A673 (cell line): ENCODE results near the gene OR2T2. TPM values are rescaled to one million over a fixed set of nuclear protein-coding genes. Genes with fewer than 3 reads are reported as not detected.
"Not testable (repeated sequence)": the region's sequence is repeated elsewhere in the genome, so short reads cannot be mapped to it uniquely, and the experiment has no call there.

Experiments
- BruUV-seq: library from RNA; stranded (reverse); fragments of 400-500 nt; replicated peaks from 2 replicates; lab custom pipeline; 2021; lab: Mats Ljungman, UMichigan
- CTCF ChIA-PET: fragments of 300-600 bp; sonication (Branson Sonifier 250); formaldehyde crosslinking; loops from one replicate; lab custom pipeline; 2022; ENCODE audit warnings: antibody characterized with exemption; lab: Charles Lee
- POLR2A ChIA-PET: fragments of 300-600 bp; sonication (Branson Sonifier 250); formaldehyde crosslinking; loops from one replicate; lab custom pipeline; 2022; ENCODE audit warnings: antibody characterized with exemption; ENCODE audit not compliant: low non-redundant PET; lab: Charles Lee
- DNase-seq: peaks from one replicate; pipeline ENCODE4 v3.0.0-alpha.2; 2015; ENCODE audit warnings: low spot score
- H3K27ac ChIP-seq: fragments of 200-600 bp; sonication (generic); 2 replicates; pipeline ENCODE4 v1.5.1; 2016; ENCODE audit warnings: mixed run types, low read depth, mild to moderate bottlenecking, mixed read lengths, antibody characterized with exemption, low read length; ENCODE audit not compliant: poor library complexity, severe bottlenecking
- H3K27me3 ChIP-seq: fragments of 200-600 bp; sonication (generic); replicated peaks from 2 replicates; pipeline ENCODE4 v1.6.1; 2017; ENCODE audit warnings: mixed run types, low read depth, mild to moderate bottlenecking, mixed read lengths, antibody characterized with exemption, low read length; ENCODE audit not compliant: insufficient read depth, poor library complexity
- H3K36me3 ChIP-seq: fragments of 200-600 bp; sonication (generic); 2 replicates; pipeline ENCODE4 v1.6.1; 2016; ENCODE audit warnings: mixed run types, mild to moderate bottlenecking, mixed read lengths, antibody characterized with exemption, low read length; ENCODE audit not compliant: insufficient read depth, poor library complexity, severe bottlenecking
- H3K4me1 ChIP-seq: fragments of 200-600 bp; sonication (generic); 2 replicates; pipeline ENCODE4 v1.6.1; 2017; ENCODE audit warnings: mixed run types, mild to moderate bottlenecking, mixed read lengths, antibody characterized with exemption, low read length; ENCODE audit not compliant: insufficient read depth, poor library complexity, severe bottlenecking
- H3K4me3 ChIP-seq: fragments of 200-600 bp; sonication (generic); 2 replicates; pipeline ENCODE4 v1.5.1; 2016; ENCODE audit warnings: low read depth, mixed run types, mild to moderate bottlenecking, mixed read lengths, low read length; ENCODE audit not compliant: poor library complexity, severe bottlenecking
- H3K9me3 ChIP-seq: fragments of 200-600 bp; sonication (generic); 2 replicates; pipeline ENCODE4 v1.6.1; 2016; ENCODE audit warnings: mixed run types, low read depth, mild to moderate bottlenecking, mixed read lengths, antibody characterized with exemption, low read length; ENCODE audit not compliant: poor library complexity, severe bottlenecking
- intact Hi-C: fragments of 100-400 bp; cut with micrococcal nuclease; formaldehyde crosslinking; loops from one replicate; pipeline ENCODE4 v1.10.0; 2022; ENCODE audit not compliant: unreplicated experiment
- total RNA-seq: library from RNA; stranded (reverse); gene quantifications from 2 replicates; pipeline ENCODE4 v1.2.3, GENCODE V29; 2021

The OR2T2 gene
- total RNA-seq, 1 experiment from 2014 or later, result not detected

DNA sequence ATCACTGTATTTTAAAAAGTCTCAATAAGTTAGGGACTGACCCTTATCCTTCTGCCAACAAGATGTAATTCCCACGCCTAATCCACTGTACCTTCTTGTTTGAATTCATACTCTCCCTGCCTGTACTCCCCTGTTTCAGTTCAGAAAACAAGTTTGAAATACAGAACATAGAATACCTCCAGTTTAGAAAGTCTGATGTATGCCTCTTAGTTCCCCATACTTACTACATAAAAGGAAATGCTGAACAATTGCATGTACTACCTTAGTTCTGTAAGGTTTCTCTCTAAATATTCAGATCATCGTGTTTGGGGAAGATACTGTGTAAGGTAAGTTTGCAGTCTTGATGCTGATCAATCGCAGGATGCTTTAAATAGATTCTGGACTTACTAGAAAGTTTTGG is 9.1 kb upstream of the OR2T2 start:
- H3K36me3 ChIP-seq, H3K4me3 ChIP-seq, H3K27ac ChIP-seq, H3K4me1 ChIP-seq, H3K27me3 ChIP-seq, POLR2A ChIA-PET, DNase-seq, H3K9me3 ChIP-seq, CTCF ChIA-PET, intact Hi-C loops, BruUV-seq: not testable (repeated sequence)

DNA sequence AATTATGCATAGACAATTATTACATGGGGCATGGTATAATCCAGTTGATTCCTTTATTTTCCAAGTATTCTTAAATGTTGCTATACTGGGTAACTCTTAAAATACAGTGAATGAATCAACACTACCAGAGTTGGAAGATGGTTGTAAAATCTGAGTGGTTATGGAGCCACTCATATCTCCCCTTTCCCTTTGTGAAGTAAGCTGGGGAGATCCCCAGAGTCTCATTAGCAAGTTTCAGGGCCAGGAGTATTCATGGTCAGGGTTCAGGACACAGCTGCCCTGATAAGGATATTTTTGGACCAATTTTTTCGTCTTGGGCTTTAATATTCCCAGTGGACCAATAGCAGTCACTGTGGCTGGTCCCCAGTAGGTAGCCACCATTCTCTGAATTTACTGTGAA is 6.8 kb upstream of the OR2T2 start:
- DNase-seq, BruUV-seq, CTCF ChIA-PET, H3K27me3 ChIP-seq, H3K9me3 ChIP-seq, H3K27ac ChIP-seq, intact Hi-C loops, H3K4me1 ChIP-seq, POLR2A ChIA-PET, H3K36me3 ChIP-seq, H3K4me3 ChIP-seq: not testable (repeated sequence)

DNA sequence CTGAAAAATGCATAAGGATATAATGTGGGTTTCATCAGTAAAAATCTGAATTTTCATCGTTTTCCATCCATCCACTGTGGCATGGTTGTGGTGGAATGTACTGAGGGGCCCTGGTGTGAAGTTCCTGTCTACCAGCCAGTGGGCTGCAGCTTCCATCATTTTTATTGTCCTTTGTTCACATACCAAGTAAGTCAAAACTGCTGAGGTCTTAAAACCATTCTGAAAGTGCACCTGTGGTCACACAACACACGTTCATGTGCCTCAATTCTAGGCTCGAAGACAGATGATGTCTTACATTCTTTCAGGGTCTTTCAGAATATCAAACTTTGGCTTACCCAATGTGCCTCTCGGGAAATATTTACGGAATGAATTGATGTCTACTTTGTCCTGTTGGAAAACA is 6.2 kb upstream of the OR2T2 start:
- H3K27ac ChIP-seq, H3K36me3 ChIP-seq, POLR2A ChIA-PET, intact Hi-C loops, H3K9me3 ChIP-seq, DNase-seq, H3K27me3 ChIP-seq, CTCF ChIA-PET, H3K4me1 ChIP-seq, BruUV-seq, H3K4me3 ChIP-seq: not testable (repeated sequence)

DNA sequence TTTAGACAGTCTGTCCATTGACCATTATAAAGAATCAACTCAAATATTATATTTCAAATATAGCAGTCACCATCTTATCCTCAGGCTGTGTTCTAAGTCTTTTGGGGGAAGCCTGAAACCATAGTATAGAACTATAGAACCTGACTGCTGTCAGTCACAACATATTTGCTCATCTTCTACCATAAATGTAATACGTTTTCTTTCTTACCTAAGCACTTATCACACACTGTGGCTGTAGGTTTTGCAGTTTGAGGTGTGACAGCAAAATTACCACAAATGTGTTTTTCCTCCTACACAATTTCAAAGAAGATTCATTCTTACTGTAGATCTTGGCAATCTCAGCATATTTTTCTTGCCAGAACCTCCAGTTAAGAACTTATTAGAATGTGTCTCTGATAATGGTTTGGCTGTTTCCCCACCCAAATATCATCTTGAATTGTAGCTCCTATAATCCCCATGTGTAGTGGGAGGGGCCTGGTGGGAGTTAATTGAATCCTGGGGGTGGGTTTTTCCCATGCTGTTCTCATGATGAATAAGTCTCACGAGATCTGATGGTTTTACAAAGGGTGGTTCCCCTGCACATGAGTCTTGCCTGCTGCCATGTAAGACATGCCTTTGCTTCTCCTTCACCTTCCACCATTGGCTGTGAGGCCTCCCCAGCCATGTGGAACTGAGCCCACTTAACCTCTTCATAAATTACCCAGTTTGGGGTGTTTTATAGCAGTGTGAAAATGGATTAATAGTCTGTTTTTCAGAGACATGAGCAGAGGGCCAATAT is 2.7 kb upstream of the OR2T2 start:
- BruUV-seq, H3K27ac ChIP-seq, H3K4me1 ChIP-seq, POLR2A ChIA-PET, DNase-seq, CTCF ChIA-PET, H3K36me3 ChIP-seq, H3K27me3 ChIP-seq, H3K4me3 ChIP-seq, intact Hi-C loops, H3K9me3 ChIP-seq: not testable (repeated sequence)

DNA sequence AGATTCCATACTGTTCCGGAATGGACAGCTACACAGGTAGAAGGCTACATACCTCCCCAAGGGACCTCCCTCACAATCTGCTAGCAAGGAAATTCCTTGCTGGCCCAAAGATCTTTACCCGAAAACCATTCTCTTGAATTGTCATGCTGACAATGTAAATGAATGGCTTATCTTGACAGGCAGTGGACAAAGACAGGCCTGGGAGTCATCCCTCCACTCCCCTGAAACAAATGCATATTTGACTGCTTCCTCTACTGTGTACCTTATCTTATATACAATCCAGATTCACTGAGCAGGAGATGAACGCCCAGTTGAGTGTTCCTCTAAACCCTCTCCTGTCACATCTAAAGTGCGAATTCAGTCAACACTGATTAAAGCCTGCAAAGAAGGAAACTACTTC is 834 bp upstream of the OR2T2 start:
- BruUV-seq, H3K36me3 ChIP-seq, intact Hi-C loops, H3K4me1 ChIP-seq, CTCF ChIA-PET, H3K27ac ChIP-seq, DNase-seq, H3K27me3 ChIP-seq, H3K9me3 ChIP-seq, H3K4me3 ChIP-seq, POLR2A ChIA-PET: not testable (repeated sequence)

DNA sequence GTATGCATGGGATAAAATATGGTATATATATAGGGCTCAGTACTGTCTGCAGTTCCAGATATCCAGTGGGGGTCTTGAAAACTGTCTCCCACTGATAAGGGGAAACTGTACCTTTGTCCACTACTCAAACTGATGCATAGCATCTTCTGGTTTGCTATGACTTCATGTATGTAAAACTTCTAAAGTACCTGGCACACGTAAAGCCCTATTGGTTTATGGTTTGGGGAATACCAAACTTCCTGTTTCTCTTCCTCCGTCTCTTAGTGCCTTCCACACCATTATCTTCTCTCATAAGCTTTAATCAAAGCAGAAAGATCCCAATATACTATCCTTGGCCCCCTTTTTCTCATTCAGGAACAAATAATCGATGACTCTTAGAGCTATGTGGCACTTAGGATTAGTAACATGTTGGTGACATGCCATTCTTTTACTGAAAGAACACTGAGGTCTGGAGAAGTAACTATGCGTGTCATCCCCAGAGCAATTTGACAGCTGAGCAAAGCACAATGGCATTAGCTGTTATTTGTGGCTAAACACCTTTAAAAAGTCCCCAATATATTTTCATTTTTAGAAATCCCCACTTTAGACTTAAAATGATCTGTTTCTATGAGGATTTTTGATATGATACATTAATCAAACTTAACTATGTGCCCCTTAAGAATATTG is 3.1 kb downstream of the OR2T2 start:
- BruUV-seq, H3K4me1 ChIP-seq, intact Hi-C loops, CTCF ChIA-PET, DNase-seq, H3K27ac ChIP-seq, H3K4me3 ChIP-seq, H3K36me3 ChIP-seq, POLR2A ChIA-PET, H3K9me3 ChIP-seq, H3K27me3 ChIP-seq: not testable (repeated sequence)

DNA sequence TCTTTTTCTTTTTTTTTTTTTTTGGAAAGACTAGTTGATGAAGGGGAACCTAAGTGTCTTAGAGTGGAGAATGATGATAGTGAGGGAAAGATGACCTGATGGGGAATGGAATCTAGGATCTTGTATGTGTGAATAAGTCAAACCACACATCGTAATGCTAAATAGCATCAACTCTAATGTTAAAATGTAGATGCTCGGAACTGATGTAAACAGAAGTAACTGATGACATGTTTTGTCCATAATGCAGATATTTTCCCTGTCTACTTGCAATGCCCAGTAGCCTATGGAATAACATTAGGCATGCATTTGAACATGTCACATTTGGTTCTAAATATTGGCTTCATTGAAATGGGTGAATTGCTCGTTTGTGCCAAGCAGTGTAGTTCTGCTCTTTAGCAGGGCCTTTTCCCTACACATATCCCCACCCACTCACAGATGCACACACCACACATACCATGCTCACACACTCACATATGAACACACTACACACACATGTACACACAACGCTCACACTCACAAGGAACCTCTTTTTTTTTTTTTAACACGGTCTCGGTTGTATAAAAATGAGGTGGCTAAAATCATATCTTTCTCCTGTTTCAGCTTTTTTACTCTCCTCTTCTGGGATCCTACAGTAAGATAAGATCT is 4.5 kb downstream of the OR2T2 start:
- BruUV-seq, H3K9me3 ChIP-seq, intact Hi-C loops: not testable (repeated sequence)

More for the DNA sequence above, 4.5 kb downstream of the OR2T2 start:
- POLR2A ChIA-PET, CTCF ChIA-PET, H3K27me3 ChIP-seq, H3K4me3 ChIP-seq, DNase-seq, H3K4me1 ChIP-seq, H3K27ac ChIP-seq, H3K36me3 ChIP-seq: not testable (repeated sequence)
